ENCODE data around the gene BBIP1. TPM values are rescaled to one million over a fixed set of nuclear protein-coding genes. Genes with fewer than 3 reads are reported as not detected.

BBIP1 gene
- total RNA-seq, 4 donors from 2014 or later = 7.8 to 16.8 (median 12.4) TPM

DNA sequence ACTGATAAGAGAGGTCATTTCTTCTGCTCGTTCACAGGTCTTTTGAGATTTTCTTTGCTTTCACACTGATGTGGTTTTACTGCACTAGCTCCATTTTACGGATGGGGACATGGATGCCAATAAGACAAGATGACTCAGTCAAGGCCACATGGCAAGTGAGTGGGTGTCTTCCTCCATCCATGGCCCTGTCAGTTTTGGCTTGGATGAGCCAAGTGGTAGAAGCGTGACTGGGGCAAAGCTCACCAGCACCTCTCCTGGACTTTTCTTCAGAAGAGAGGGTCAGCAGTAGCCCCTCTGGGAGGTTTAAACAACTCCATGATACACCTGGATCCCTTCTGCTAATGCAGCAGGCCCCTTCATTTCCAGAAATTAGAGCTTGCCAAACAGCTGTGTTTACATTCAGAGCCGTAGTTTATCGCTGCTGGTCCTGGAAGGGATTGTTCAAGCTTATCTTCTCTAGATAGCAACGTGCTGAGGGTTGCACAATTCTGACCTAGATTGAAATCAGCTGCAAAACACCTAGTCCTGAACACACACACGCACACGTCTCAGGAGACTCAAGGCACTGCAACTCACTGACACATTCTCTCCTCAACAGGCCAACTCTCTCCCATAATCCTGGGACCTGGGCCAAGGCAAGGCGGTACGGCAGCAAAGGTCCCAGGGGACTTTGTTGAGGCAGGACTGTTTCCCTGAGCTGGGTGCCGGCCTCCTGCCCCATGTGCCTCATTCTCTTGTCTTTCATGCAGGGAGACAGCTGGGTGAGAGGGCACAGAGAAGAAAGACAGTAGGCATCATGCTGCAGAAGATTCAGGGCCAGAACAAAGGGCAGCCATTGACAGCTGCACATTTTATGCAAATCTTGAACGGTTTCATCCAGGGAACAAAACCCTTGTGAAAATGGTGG, 61.5 kb downstream of the BBIP1 start:
- Histone ChIP-seq H3K36me3 (no peaks in the 10 kb centered on the region), H3K27me3 (no peaks in the 10 kb centered on the region), H3K4me3 (no peak overlapping the region), H3K9me3 (no peaks in the 10 kb centered on the region), H3K27ac (peak overlapping the region; percentile 37 to 100 (median 87)), H3K4me1 (peaks cover 45 to 64% (median 53%) of the 10 kb centered on the region in 3 donors)
- intact Hi-C loops (cut with DNase I) = no loop called here
- WGBS, 2 donors = 45 to 63% methylated on average over 4 to 5 of the region's 12 CpGs
- TF ChIP-seq POLR2A (IDR thresholded peaks at IDR 0.05) = peak in 1 of 4 donors; percentile 13
- peak in 1 of 6 experiments; percentile 10 for TF ChIP-seq CTCF (IDR thresholded peaks at IDR 0.05)
- DNase-seq = no peak

DNA sequence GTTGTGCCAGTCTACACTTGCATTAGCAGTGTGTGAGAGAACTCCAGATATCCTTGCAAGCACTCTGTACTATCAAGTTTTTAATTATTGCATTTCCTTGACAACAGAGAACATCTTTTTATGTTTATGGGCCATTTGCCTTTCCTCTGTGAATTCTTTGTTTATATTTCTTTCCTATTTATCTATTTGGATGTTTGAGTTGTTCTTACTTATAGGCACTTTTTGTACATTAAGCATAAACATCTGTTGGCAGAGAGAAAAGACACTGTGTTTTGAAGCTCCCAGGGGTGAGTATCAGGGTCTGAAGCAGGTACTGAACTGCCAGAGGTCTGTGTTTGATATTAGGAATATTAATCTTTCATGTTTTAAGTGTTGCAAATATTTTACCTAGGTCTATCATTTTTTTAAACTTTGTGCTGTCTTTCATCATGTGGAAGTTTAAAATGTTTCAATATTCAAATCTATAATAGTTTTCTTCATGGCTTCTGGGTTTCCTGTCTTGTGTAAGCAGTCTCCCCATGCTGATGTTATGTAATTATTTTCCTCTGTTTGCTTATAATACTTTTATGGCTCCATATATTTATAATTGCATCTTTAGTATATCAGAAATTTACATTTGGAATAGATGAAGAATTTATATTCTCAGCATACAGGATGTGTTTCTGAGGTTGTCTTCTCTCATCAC, 64.9 kb downstream of the BBIP1 start:
- Histone ChIP-seq H3K36me3 (no peaks in the 10 kb centered on the region), H3K4me1 (peaks cover 27 to 58% (median 34%) of the 10 kb centered on the region in 3 donors), H3K27me3 (no peaks in the 10 kb centered on the region), H3K27ac (no peak overlapping the region), H3K4me3 (no peak overlapping the region), H3K9me3 (no peaks in the 10 kb centered on the region)
- TF ChIP-seq CTCF (IDR thresholded peaks at IDR 0.05) (no peak), POLR2A (IDR thresholded peaks at IDR 0.05) (no peak)
- intact Hi-C loops (cut with DNase I) = no loop called here
- DNase-seq = no peak

GRCh38 chr10:110852947-110853346, 66.0 kb downstream of the BBIP1 start:
- H3K4me3 ChIP-seq = no peak overlapping the region
- peaks cover 16 to 47% (median 22%) of the 10 kb centered on the region in 3 donors for H3K4me1 ChIP-seq
- no peak for TF ChIP-seq CTCF (IDR thresholded peaks at IDR 0.05)
- TF ChIP-seq POLR2A (IDR thresholded peaks at IDR 0.05) = no peak
- H3K27ac ChIP-seq = peak overlapping the region in 3 of 4 donors; percentile 72 to 85 (median 78)
- WGBS, 2 donors = 55 to 60% methylated on average over 4 of the region's 4 CpGs
- H3K9me3 ChIP-seq = no peaks in the 10 kb centered on the region
- no peaks in the 10 kb centered on the region for H3K36me3 ChIP-seq
- no peaks in the 10 kb centered on the region for H3K27me3 ChIP-seq
- no peak for DNase-seq
- intact Hi-C loops (cut with DNase I) = no loop called here

GRCh38 chr10:110852255-110852896, 66.6 kb downstream of the BBIP1 start:
- Histone ChIP-seq H3K27ac (peak overlapping the region; percentile 72 to 85 (median 76)), H3K4me1 (peaks cover 11 to 44% (median 17%) of the 10 kb centered on the region in 3 donors), H3K4me3 (no peak overlapping the region), H3K27me3 (no peaks in the 10 kb centered on the region), H3K36me3 (no peaks in the 10 kb centered on the region), H3K9me3 (no peaks in the 10 kb centered on the region)
- TF ChIP-seq POLR2A (IDR thresholded peaks at IDR 0.05) = no peak
- no peak for TF ChIP-seq CTCF (IDR thresholded peaks at IDR 0.05)
- 43 to 50% methylated on average over 7 of the region's 7 CpGs for WGBS, 2 donors
- no peak for DNase-seq
- intact Hi-C loops (cut with DNase I) = no loop called here

All from esophagus squamous epithelium (tissue), 5 donors.